Activated naive CD4-positive, alpha-beta T cell treated with anti-CD3 and anti-CD28 coated beads, Interleukin-2, amount 50 U/mL, for 72 hours (primary cell): ENCODE data around the gene TVP23B. TPM values are rescaled to one million over a fixed set of nuclear protein-coding genes. Genes with fewer than 3 reads are reported as not detected.
"Not testable (repeated sequence)": the region's sequence is repeated elsewhere in the genome, so short reads cannot be mapped to it uniquely, and the experiment has no call there.

Experiments
- ATAC-seq, 2 donors: fragments of 150-1000 bp; cut with Tn5 transposase; 2 replicates each; pipeline ENCODE4 v1.10.0; 2021; ENCODE audit warnings: mild to moderate bottlenecking in 2 of 2, moderate library complexity in 2 of 2
- DNase-seq, 2 donors: peaks; one replicate each; pipeline ENCODE4 v3.0.0; 2021 to 2022; ENCODE audit warnings: low spot score in 2 of 2
- H3K27ac Mint-ChIP-seq, 2 donors: one replicate each; pipeline ENCODE4 v1.8.0; 2022; ENCODE audit warnings: mild to moderate bottlenecking in 2 of 2, mixed read lengths in 2 of 2
- H3K36me3 Mint-ChIP-seq, 2 donors: one replicate each; pipeline ENCODE4 v1.8.0; 2022; ENCODE audit warnings: mixed read lengths in 2 of 2
- H3K9me3 Mint-ChIP-seq, 2 donors: one replicate each; pipeline ENCODE4 v1.8.0; 2022; ENCODE audit warnings: mixed read lengths in 2 of 2
- total RNA-seq, 2 donors: library from RNA; stranded (reverse); gene quantifications; one replicate each; pipeline ENCODE4 v1.2.3, GENCODE V29; 2022

The TVP23B gene
- total RNA-seq, 2 donors from 2014 or later = 23.4 to 27.3 TPM

DNA sequence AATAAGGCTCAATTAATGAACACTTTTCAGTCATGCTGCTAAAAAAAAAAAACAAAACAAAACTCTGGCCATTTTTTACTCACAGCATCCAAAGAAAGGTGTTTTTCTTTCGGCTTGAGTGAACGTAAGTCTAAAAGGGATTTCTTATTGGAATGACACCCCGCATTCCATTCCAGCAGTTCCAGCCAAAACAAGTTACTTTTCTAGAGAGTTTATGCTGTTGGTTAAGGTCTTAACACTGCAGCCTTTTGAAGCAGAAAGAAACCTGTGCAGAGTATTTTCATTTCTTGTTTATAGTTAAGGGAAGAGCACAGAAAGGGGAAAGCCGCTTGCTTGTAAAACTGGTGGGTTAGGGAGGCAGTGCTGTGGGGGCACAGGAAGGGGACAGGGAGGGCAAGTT lies 9.9 kb upstream of the TVP23B start:
- ATAC-seq, H3K9me3 Mint-ChIP-seq, H3K36me3 Mint-ChIP-seq, DNase-seq: not testable (repeated sequence)
- H3K27ac Mint-ChIP-seq = peak overlapping the region in 1 of 2 donors; percentile 37

DNA sequence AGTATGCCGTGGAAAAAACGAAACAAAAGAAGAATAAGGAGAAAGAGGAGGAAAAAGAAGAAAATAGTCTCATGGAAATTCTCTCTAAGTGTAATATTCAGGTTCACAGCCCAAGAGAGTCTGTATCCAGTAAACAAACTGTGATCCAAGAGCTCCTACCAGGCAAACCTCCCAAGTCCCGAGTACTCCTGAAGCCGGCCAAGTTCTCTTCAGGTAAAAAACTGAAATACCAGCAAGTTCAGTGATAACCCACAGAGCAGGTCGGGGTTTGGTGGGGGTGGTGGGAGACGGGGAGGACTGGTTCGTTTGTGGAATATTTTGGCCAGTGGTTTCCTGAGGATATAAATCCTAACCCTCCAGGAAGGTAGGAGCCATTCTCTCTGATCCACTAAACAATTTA lies 8.5 kb upstream of the TVP23B start:
- Mint-ChIP-seq H3K36me3 (no peaks in the 10 kb centered on the region), H3K9me3 (no peaks in the 10 kb centered on the region), H3K27ac (no peak overlapping the region)
- no peak for DNase-seq
- no peak for ATAC-seq

DNA sequence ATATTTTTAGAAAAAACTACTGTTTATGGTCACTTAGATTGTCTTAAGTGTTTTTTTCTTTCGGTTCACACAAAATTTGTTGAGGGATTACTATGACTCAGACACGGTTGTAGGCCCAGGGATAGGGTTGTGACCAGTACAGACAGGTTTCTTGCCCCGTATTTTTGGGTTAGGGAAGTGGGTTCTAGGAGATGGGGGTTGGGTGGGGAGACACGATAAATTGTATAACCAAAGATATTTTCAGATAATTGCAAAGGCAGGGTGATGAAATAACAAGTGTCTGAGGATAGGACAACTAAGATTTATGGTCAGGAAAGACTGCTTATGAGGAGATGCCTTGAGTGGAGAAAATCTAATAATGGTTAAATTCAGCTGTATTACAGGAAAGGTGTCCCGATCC lies 822 bp downstream of the TVP23B start:
- not testable (repeated sequence) for H3K9me3 Mint-ChIP-seq, DNase-seq, H3K27ac Mint-ChIP-seq, ATAC-seq
- H3K36me3 Mint-ChIP-seq = peaks cover 9 to 11% of the 10 kb centered on the region in 2 donors

DNA sequence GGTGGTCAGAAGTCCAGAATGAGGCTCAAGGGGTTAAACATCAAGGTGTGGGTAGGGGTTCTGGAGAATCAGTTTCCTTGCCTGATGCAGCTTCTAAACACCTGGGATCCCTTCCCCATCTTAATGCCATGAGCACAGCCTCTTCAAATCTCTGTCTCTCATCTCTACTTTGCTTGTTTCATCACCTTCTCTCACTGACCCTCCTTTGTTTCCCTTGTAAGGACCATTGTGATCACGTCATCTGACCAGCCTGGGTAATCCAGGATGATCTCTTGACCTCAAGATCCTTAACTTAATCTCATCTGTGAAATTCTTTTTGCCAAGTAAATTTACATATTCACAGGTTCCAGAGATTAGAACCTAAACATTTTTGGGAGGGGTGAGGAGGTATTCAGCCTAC lies 5.0 kb downstream of the TVP23B start:
- Mint-ChIP-seq H3K27ac (peak overlapping the region in 1 of 2 donors; percentile 36), H3K36me3 (peaks cover 11 to 14% of the 10 kb centered on the region in 2 donors)
- not testable (repeated sequence) for DNase-seq, H3K9me3 Mint-ChIP-seq, ATAC-seq

DNA sequence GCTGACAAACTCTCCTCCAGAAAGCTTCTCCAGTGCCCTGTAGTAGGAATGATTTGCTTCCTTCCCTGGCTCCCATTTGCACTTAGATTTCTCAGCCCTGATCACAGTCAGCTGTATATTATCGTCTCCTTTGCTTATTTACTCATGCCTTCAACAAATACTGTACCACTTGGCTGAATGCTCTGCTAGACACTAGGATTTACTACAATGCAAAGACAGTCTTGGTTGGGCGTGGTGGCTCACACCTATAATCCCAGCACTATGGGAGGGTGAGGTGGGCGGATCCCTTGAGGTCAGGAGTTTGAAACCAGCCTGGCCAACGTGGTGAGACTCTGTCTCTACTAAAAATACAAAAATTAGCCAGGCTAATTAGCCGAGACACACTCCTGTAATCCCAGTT lies 5.9 kb downstream of the TVP23B start:
- not testable (repeated sequence) for H3K27ac Mint-ChIP-seq, ATAC-seq, DNase-seq, H3K9me3 Mint-ChIP-seq
- H3K36me3 Mint-ChIP-seq = peaks cover 11 to 14% of the 10 kb centered on the region in 2 donors

DNA sequence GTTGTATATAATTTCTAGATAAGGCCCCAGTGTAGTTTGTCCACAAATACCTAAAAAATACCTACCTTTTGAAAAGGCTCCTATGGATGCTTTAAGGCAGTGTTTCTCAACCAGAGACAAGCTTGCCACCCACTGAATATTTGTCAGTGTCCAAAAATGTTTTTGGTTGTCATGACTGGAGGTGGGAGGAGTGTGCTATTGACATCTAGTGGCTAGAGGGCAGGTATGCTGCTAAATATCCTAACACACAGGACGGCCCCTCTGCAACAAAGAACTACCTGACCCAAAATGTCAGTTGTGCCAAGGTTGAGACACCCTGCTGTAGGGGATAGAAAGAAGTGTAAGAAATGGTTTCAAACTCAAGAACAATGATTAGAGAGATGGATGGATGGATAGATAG lies 10.4 kb downstream of the TVP23B start:
- H3K36me3 Mint-ChIP-seq, DNase-seq, H3K9me3 Mint-ChIP-seq, H3K27ac Mint-ChIP-seq: not testable (repeated sequence)
- peak; percentile 55 to 59 for ATAC-seq

DNA sequence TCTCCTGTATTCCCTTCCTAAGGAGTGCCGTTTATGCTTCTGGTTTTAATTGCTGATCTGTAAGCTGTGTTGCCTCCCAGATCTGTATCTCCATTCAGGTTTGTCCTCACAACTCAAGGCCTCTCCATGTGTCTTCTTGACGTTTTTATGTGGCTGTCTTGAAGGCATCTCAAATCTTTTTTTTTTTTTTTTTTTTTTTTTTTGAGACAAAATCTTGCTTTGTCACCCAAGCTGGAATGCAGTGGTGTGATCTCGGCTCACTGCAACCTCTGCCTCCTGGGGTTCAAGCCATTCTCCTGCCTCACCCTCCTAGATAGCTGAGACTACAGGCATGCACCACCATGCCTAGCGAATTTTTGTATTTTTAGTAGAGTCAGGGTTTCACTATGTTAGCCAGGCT lies 13.9 kb downstream of the TVP23B start:
- not testable (repeated sequence) for DNase-seq, H3K9me3 Mint-ChIP-seq, ATAC-seq, H3K27ac Mint-ChIP-seq, H3K36me3 Mint-ChIP-seq

DNA sequence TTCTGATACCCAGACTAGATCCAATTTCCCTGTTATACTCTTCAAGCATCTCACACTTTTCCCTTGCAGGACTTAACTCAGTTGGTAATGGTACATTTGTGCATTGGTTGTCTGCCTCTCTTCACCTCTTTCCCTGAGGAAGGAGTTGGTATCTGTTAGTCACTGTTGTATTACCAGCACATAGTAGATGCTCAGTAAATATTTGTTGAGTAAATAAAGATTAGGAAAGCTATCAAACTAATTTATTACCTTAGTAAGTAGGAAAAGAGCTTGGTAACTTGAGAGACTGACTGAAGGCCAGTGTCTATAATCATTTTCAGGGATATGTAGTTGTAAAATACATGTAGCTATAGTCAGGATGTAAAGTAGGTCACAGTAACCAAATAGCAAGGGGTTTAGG lies 15.9 kb downstream of the TVP23B start:
- H3K27ac Mint-ChIP-seq, ATAC-seq, H3K36me3 Mint-ChIP-seq: not testable (repeated sequence)

DNA sequence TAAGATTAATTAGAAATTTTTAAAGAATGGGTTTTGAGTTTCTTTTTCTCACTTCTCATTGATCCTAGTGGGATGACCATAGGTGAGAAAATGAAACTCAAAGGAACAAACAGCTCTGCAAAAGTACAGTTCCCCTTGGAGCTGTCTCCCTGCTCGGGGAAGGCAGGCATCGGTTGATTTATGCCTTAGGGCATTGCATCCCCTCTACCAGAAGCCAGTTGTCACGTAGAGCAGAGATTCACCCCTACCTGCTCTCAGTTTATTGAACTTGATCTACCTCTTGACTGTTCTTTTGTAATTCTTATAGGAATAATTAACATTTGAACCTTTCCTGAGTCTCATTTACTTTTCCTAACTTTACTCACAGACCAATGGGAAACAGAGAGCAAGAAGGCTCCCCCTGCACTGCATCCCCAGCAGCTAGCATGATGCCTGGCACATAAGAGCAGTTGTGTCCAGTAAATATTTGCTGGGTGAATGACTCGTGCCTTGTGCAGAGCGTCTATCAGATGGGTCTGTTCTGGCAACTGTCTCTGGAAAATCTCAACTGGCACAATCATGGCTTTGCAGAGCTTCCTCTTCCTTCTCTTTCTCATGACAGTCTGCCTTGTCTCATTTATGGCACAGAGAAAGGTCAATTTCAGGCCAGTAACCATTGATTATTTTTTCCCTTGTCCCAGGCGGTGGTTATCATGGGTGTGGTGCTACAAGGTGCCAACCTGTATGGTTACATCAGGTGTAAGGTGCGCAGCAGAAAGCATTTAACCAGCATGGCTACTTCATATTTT lies 22.7 kb downstream of the TVP23B start:
- not testable (repeated sequence) for H3K36me3 Mint-ChIP-seq, DNase-seq, H3K9me3 Mint-ChIP-seq, ATAC-seq, H3K27ac Mint-ChIP-seq

More for the DNA sequence above, 15.9 kb downstream of the TVP23B start:
- DNase-seq, H3K9me3 Mint-ChIP-seq: not testable (repeated sequence)

DNA sequence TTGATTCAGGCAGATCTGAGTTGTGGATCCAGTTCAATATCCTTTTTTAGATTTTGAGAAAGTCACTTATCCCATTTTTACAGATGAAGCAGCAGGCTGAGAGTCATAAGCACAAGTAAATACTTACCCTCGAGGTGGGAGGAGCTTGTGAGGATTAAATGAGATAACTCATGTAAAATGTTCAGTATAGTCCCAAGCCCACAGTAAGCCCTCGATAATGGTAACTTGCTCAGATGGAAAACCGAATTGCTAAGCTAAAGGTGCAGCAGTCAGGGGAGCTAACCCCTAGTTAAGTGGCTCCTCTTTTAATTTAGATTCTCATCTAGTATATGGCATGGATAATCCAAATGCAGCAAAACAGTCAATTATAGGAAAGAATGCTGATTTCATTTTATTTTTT lies 34.9 kb downstream of the TVP23B start:
- not testable (repeated sequence) for H3K36me3 Mint-ChIP-seq, H3K27ac Mint-ChIP-seq, DNase-seq, ATAC-seq, H3K9me3 Mint-ChIP-seq

DNA sequence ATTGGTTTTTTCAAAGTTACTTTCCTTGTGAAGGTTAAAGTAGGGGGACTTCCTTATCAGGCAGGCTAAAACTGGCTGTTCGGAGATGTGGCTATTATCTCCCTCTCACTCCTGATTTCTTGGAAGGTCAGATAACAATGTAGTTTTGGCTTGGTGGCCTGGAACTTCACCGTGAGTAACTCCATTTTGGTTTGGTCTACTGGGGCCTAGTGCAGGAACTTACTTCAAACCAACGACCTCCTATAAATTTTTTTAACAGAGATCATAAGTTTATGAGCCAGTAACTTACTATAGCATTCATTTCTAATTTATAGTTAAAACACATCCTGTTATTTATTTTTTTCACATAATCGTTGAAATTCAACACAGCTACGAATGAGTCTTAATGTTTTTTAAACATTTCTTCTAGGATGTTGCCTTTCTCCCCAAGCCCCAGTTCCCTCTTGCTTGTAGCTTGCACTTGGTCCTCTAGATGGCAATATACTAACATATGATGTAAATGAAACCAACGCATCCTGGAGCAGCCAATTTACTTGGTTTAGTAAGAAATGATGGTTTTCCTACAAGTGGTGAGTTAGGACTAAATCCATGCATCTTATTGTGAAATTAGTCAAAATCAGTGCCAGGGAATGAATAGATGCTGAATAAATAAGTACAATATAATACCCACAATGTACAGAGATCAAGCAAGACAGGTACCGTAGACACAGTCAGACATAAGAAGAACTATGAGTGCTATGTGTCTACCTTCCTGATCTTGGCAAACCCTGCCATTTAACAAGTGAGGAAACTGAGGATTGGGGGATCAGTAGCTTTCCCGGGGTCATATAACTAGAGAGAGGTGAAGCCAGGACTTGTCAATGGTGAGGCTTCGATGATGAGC lies 35.7 kb downstream of the TVP23B start:
- not testable (repeated sequence) for H3K27ac Mint-ChIP-seq, H3K36me3 Mint-ChIP-seq, H3K9me3 Mint-ChIP-seq
- ATAC-seq = peak; percentile 63 to 81
- peak in 1 of 2 donors; percentile 56 for DNase-seq

DNA sequence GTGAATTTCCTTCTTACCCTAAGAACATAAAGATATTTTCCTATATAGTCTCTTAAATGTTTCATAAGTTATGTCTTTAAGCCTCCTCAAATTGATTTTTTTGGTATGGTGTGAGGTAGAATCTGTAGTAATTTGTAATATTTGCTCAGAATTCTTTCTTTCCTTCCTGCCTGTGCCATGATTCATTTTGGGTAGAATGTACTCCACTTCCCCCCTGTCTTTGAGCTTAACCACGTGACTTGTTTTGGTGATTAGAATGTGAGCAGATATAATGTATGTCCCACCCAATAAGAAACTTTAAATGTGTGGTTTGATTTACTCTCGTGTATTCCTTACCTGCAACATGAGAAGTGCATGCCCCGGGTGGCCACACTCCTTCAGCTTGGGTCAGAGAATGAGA lies 40.4 kb downstream of the TVP23B start:
- not testable (repeated sequence) for ATAC-seq, H3K9me3 Mint-ChIP-seq

DNA sequence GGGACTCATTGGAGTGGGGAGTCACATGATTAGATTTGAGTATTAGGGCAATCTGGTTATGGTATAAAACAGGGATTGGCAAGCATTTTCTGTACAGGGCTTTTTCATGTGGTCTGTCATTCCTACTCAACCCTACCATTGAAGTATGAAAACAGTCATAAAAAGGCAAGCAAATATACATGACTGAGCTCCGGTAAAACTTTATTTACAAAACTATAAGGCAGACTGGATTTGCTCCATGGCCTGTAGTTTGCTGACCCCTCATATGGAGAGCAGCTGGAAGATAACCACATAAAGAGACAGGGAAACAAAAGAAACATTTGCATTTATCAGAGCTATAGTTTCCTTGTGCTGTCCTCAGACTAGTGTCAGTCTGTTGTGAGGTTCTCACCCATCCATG lies 46.6 kb downstream of the TVP23B start:
- ATAC-seq, H3K36me3 Mint-ChIP-seq, H3K9me3 Mint-ChIP-seq, DNase-seq, H3K27ac Mint-ChIP-seq: not testable (repeated sequence)

More for the DNA sequence above, 40.4 kb downstream of the TVP23B start:
- H3K36me3 Mint-ChIP-seq, H3K27ac Mint-ChIP-seq, DNase-seq: not testable (repeated sequence)

DNA sequence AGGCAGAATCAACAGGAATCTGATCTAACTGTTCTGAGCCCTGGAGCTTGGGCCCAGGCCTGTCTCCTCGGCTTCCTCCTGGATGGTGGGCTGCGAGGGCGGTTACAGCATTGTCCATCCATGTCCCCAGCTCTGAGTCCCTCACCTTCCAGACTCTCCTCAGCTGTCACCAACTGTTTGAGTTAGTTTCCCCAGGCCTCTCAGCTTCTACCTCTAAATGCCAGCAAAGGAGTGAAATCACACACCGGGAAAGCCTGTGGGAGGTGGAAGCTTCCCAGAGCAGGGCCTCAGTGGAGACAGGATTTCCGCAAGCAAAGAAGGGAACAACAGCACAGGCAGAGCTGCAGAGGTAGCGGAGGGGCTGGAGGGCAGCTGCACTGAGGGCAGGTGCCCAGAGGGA lies 67.5 kb downstream of the TVP23B start:
- Mint-ChIP-seq H3K27ac (no peak overlapping the region), H3K36me3 (no peaks in the 10 kb centered on the region), H3K9me3 (no peaks in the 10 kb centered on the region)
- ATAC-seq = no peak
- no peak for DNase-seq

DNA sequence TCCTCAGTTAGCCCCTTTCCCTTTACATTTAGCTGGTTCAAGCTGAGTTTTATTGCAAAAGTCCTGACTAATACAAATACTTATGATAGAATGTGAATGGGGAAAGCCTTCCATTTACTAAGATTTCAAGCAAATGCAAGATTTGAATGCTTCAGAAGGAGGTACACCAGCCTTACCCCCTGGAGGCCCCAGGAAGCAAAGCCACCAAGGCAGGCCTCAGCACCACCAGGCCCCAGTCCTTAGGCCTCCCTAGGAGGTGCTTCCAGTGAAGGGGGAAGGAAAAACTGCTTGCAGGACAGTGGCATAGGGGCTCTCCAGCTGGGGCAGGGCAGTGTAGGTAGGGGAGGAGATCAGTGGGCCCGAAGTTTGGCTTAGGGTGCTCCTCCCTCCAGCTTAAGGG lies 69.7 kb downstream of the TVP23B start:
- ATAC-seq (no peak), DNase-seq (no peak)
- Mint-ChIP-seq H3K9me3 (no peaks in the 10 kb centered on the region), H3K27ac (no peak overlapping the region), H3K36me3 (no peaks in the 10 kb centered on the region)

DNA sequence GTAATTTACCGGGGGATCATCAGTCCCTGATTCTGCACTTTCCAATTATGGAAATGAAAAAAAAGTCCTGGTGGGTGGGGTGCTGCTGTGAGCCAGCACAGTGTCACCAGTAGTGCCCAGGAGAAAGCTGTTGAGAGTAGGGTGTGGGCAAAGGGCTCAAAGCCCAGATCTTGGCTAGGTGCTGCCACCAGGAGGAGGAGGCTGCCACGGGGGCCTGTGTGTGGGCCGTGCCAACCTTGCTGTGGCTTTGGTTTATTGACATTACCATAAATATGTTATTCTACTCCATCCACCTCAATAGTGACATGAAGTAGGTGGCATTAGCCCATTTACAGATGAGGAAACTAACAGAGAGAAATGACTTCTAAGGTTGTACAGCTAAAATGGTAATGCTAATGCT lies 70.2 kb downstream of the TVP23B start:
- H3K9me3 Mint-ChIP-seq = no peaks in the 10 kb centered on the region
- H3K36me3 Mint-ChIP-seq = no peaks in the 10 kb centered on the region
- no peak overlapping the region for H3K27ac Mint-ChIP-seq
- DNase-seq (no peak), ATAC-seq (no peak)

DNA sequence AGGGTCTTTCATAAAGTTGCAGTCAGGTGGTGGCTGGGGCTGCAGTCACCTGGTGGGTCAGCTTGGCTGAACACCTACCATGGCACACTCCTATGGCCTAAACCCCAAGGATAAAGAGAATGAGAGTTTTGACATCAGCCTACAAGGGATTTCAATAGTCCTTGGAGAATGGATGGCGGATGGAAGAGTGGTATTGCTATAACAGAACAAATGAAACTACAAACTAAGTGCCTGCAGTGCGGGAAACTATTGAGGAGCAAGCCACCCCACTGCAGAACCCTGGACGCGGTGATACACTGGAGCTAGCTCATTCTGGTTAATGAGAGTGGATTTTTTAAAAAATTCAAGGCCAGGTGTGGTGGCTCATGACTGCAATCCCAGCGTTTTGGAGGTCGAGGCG lies 74.0 kb downstream of the TVP23B start:
- Mint-ChIP-seq H3K27ac (peak overlapping the region; percentile 29 to 84), H3K9me3 (no peaks in the 10 kb centered on the region), H3K36me3 (peaks cover 0 to 9% of the 10 kb centered on the region in 2 donors)
- ATAC-seq = no peak
- DNase-seq = no peak
